Fibroblast of gingiva (primary cell): Measurements from ENCODE around the gene ATOX1.
"Not testable (repeated sequence)": the region's sequence is repeated elsewhere in the genome, so short reads cannot be mapped to it uniquely, and the experiment has no call there.

Source experiments
- DNase-seq: peaks from one replicate; pipeline ENCODE4 v3.0.0-alpha.2; 2011; ENCODE audit warnings: low read depth

Gene ATOX1

GRCh38 chr5:151733358-151734063 lies 24.9 kb downstream of the ATOX1 start:
- DNase-seq: no peak

- no peak for DNase-seq
Observed at GRCh38 chr5:151730381-151730780, 28.1 kb downstream of the ATOX1 start.

GRCh38 chr5:151729597-151729996 lies 28.8 kb downstream of the ATOX1 start:
- DNase-seq: not testable (repeated sequence)

- no peak for DNase-seq
Observed at GRCh38 chr5:151724360-151724759, 34.1 kb downstream of the ATOX1 start.

GRCh38 chr5:151722546-151722945 lies 35.9 kb downstream of the ATOX1 start:
- no peak for DNase-seq

GRCh38 chr5:151721812-151722391 lies 36.5 kb downstream of the ATOX1 start:
- DNase-seq: no peak

- no peak for DNase-seq
Observed at GRCh38 chr5:151721087-151721646, 37.3 kb downstream of the ATOX1 start.

- no peak for DNase-seq
Observed at GRCh38 chr5:151720215-151720614, 38.2 kb downstream of the ATOX1 start.

- peak; percentile 43 for DNase-seq
Observed at GRCh38 chr5:151719228-151720000, 39.0 kb downstream of the ATOX1 start.

GRCh38 chr5:151718646-151719045 lies 39.8 kb downstream of the ATOX1 start:
- peak; percentile 60 for DNase-seq

- peak; percentile 70 for DNase-seq
Observed at GRCh38 chr5:151718153-151718552, 40.3 kb downstream of the ATOX1 start.

GRCh38 chr5:151717416-151717815 lies 41.0 kb downstream of the ATOX1 start:
- DNase-seq: no peak

GRCh38 chr5:151709109-151709735 lies 49.2 kb downstream of the ATOX1 start:
- DNase-seq: no peak

- DNase-seq: no peak
Observed at GRCh38 chr5:151708126-151708525, 50.3 kb downstream of the ATOX1 start.

- no peak for DNase-seq
Observed at GRCh38 chr5:151707567-151707966, 50.9 kb downstream of the ATOX1 start.

- DNase-seq: no peak
Observed at GRCh38 chr5:151706906-151707305, 51.5 kb downstream of the ATOX1 start.

- DNase-seq: no peak
Observed at GRCh38 chr5:151703780-151704179, 54.7 kb downstream of the ATOX1 start.

- no peak for DNase-seq
Observed at GRCh38 chr5:151703227-151703626, 55.2 kb downstream of the ATOX1 start.

- no peak for DNase-seq
Observed at GRCh38 chr5:151700820-151701219, 57.6 kb downstream of the ATOX1 start.

GRCh38 chr5:151700296-151700695 lies 58.1 kb downstream of the ATOX1 start:
- no peak for DNase-seq

GRCh38 chr5:151699071-151699901 lies 59.1 kb downstream of the ATOX1 start:
- DNase-seq: peak; percentile 96
